K562 (cell line): ENCODE data around the gene TMEM95. TPM values are rescaled to one million over a fixed set of nuclear protein-coding genes. Genes with fewer than 3 reads are reported as not detected.
A peak's percentile ranks its signal among the peaks of the same experiment; 100 is the strongest.

ENCODE experiments used
- BMI1 ChIP-seq: fragments of 150-350 bp; IDR thresholded peaks from 2 replicates; pipeline ENCODE4 v1.6.1; 2014; ENCODE audit warnings: low read length
- CREB1 ChIP-seq, 2 experiments: sonication (generic) in 1 of 2; formaldehyde crosslinking in 1 of 2; IDR thresholded peaks; 2 replicates each; pipeline versions ENCODE4 v1.6.1 to v1.8.0; 2012 to 2022; ENCODE audit warnings: inconsistent platforms in 1 of 2, mild to moderate bottlenecking in 1 of 2, missing genetic modification reagents in 1 of 2, moderate library complexity in 1 of 2
- CSDE1 ChIP-seq, 2 experiments: fragments of 450-650 bp; IDR thresholded peaks; 2 replicates each; pipeline ENCODE4 v1.6.1; 2016; ENCODE audit warnings: mild to moderate bottlenecking in 1 of 2
- HDAC1 ChIP-seq, 2 experiments: fragments of 450-650 bp; IDR thresholded peaks; 2 replicates each; pipeline ENCODE4 v1.6.1; 2016 to 2017; ENCODE audit warnings: inconsistent platforms in 1 of 2, mild to moderate bottlenecking in 1 of 2, moderate library complexity in 1 of 2
- JUND ChIP-seq, 2 experiments: IDR thresholded peaks; 2 replicates in 1 of 2; 3 replicates in 1 of 2; pipeline ENCODE4 v1.6.1; 2011; ENCODE audit warnings: borderline replicate concordance in 2 of 2, low read depth in 2 of 2, low read length in 2 of 2, improper control_type of control experiment in 1 of 2, missing biosample characterization in 1 of 2, missing genetic modification characterization in 1 of 2, missing genetic modification reagents in 1 of 2
- MXI1 ChIP-seq: IDR thresholded peaks from 2 replicates; pipeline ENCODE4 v1.6.1; 2011; ENCODE audit warnings: low read depth, mild to moderate bottlenecking, improper control_type of control experiment, low read length
- PURB ChIP-seq: sonication (generic); formaldehyde crosslinking; IDR thresholded peaks from 2 replicates; pipeline ENCODE4 v1.9.0; 2021; ENCODE audit warnings: low read depth, mild to moderate bottlenecking, missing genetic modification reagents
- ZNF347 ChIP-seq: fragments of 450-650 bp; formaldehyde crosslinking; IDR thresholded peaks from 2 replicates; pipeline ENCODE4 v1.4.0; 2020; ENCODE audit warnings: low read depth, mild to moderate bottlenecking, moderate library complexity
- polyA plus RNA-seq, 8 experiments: library from polyadenylated mRNA; depleted of rRNA in 4 of 8; stranded (reverse) in 5 of 8; unstranded in 3 of 8; fragments of >200 nt; fragmentation: Nextera tagmentation in 2 of 8; fragmentation: Illumina TruSeq in 1 of 8; extraction: Ambion mirVana in 2 of 8; extraction: Trizol in 1 of 8; gene quantifications; 2 replicates each; pipeline versions ENCODE4 v1.2.1 to v1.2.3, GENCODE V29; 2011 to 2014; ENCODE audit warnings: inconsistent platforms in 1 of 8, missing spikeins in 1 of 8
- total RNA-seq, 7 experiments: library from RNA; depleted of rRNA in 6 of 7; stranded (reverse); fragments of >200 nt in 6 of 7; fragmentation: Illumina TruSeq in 2 of 7; extraction: Trizol in 2 of 7; gene quantifications; 2 replicates each; pipeline versions ENCODE4 v1.2.1 to v1.2.3, GENCODE V29; 2011 to 2021; ENCODE audit warnings: low replicate concordance in 1 of 7
- TF ChIP-seq, protein P1 (sequence below): IDR thresholded peaks from 3 replicates; pipeline ENCODE4 v1.6.1; 2011; ENCODE audit warnings: borderline replicate concordance, mild to moderate bottlenecking, moderate library complexity; ENCODE audit not compliant: insufficient read length; ENCODE audit errors: extremely low read depth
- TF ChIP-seq, protein P2 (sequence below): fragments of 250-450 bp; sonication (Bioruptor Pico); IDR thresholded peaks from 2 replicates; pipeline ENCODE4 v1.5.0; 2020; ENCODE audit warnings: mild to moderate bottlenecking, borderline replicate concordance
- TF ChIP-seq, protein P3 (sequence below): fragments of 450-650 bp; IDR thresholded peaks from 2 replicates; pipeline ENCODE4 v1.7.1; 2018; ENCODE audit warnings: mild to moderate bottlenecking, low read depth; ENCODE audit not compliant: partially characterized antibody

Gene TMEM95
- total and polyA plus RNA-seq, 9 of the 15 experiments (the other 6 are each of a cell fraction or from before 2014, with no cell fraction given): not detected

DNA sequence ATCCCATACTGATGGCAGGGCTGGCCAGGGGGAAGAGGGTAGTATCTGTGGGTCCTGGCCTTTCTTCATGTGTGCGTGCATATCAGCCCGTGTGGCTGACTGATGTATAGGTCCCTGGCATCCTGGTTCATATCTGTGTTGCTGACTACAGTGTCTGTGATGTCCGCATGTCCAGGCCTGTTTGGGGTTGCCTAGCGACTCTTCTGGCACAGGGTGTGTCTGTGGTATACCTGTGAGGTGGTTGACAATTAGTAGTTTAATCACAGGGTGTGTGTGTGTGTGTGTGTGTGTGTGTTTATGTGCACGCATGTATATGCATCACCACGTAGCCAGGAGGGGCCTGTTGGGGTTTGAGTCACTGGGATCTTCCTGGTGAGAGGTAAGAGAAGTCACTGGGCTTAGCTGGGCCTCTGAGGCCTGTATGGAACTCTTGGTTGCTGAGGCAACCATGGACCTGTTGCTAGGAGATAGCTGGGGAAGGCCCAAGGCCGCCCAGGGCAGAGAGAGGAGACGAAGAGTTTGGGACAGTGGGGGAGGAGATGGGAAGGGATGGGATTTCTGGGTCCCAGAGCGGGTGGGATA, 603 bp upstream of the TMEM95 start (continued):
- TF ChIP-seq, protein P1, sequence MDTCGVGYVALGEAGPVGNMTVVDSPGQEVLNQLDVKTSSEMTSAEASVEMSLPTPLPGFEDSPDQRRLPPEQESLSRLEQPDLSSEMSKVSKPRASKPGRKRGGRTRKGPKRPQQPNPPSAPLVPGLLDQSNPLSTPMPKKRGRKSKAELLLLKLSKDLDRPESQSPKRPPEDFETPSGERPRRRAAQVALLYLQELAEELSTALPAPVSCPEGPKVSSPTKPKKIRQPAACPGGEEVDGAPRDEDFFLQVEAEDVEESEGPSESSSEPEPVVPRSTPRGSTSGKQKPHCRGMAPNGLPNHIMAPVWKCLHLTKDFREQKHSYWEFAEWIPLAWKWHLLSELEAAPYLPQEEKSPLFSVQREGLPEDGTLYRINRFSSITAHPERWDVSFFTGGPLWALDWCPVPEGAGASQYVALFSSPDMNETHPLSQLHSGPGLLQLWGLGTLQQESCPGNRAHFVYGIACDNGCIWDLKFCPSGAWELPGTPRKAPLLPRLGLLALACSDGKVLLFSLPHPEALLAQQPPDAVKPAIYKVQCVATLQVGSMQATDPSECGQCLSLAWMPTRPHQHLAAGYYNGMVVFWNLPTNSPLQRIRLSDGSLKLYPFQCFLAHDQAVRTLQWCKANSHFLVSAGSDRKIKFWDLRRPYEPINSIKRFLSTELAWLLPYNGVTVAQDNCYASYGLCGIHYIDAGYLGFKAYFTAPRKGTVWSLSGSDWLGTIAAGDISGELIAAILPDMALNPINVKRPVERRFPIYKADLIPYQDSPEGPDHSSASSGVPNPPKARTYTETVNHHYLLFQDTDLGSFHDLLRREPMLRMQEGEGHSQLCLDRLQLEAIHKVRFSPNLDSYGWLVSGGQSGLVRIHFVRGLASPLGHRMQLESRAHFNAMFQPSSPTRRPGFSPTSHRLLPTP: no peak
- TF ChIP-seq ZNF347 (CRISPR knock-in tag) (no peak), BMI1 (peak; percentile 68), HDAC1 (IDR thresholded peaks at IDR 0.05) (no peak), CREB1 (IDR thresholded peaks at IDR 0.05) (no peak), CREB1 (CRISPR knock-in tag; IDR thresholded peaks at IDR 0.05) (no peak), CSDE1 (IDR thresholded peaks at IDR 0.05) (0 out of 4 replicates have a peak, but pooled peaks of 1 of the 2 experiments have one; percentile 24), JUND (IDR thresholded peaks at IDR 0.05; ENCODE audit: borderline replicate concordance, low read depth, low read length) (no peak), JUND (tag; IDR thresholded peaks at IDR 0.05; ENCODE audit: borderline replicate concordance, low read depth, low read length) (no peak), PURB (no peak), MXI1 (peak; percentile 87)
- TF ChIP-seq, protein P2, sequence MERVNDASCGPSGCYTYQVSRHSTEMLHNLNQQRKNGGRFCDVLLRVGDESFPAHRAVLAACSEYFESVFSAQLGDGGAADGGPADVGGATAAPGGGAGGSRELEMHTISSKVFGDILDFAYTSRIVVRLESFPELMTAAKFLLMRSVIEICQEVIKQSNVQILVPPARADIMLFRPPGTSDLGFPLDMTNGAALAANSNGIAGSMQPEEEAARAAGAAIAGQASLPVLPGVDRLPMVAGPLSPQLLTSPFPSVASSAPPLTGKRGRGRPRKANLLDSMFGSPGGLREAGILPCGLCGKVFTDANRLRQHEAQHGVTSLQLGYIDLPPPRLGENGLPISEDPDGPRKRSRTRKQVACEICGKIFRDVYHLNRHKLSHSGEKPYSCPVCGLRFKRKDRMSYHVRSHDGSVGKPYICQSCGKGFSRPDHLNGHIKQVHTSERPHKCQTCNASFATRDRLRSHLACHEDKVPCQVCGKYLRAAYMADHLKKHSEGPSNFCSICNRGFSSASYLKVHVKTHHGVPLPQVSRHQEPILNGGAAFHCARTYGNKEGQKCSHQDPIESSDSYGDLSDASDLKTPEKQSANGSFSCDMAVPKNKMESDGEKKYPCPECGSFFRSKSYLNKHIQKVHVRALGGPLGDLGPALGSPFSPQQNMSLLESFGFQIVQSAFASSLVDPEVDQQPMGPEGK (CRISPR knock-in tag): no peak
- TF ChIP-seq, protein P3, sequence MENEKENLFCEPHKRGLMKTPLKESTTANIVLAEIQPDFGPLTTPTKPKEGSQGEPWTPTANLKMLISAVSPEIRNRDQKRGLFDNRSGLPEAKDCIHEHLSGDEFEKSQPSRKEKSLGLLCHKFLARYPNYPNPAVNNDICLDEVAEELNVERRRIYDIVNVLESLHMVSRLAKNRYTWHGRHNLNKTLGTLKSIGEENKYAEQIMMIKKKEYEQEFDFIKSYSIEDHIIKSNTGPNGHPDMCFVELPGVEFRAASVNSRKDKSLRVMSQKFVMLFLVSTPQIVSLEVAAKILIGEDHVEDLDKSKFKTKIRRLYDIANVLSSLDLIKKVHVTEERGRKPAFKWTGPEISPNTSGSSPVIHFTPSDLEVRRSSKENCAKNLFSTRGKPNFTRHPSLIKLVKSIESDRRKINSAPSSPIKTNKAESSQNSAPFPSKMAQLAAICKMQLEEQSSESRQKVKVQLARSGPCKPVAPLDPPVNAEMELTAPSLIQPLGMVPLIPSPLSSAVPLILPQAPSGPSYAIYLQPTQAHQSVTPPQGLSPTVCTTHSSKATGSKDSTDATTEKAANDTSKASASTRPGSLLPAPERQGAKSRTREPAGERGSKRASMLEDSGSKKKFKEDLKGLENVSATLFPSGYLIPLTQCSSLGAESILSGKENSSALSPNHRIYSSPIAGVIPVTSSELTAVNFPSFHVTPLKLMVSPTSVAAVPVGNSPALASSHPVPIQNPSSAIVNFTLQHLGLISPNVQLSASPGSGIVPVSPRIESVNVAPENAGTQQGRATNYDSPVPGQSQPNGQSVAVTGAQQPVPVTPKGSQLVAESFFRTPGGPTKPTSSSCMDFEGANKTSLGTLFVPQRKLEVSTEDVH: no peak
